OCI-LY3 (cell line): ENCODE results near the gene UBE2N.

Source experiments
- H2AFZ ChIP-seq: fragments of 200-600, 300-600 bp; shearing (Covaris generic); 2 replicates; pipeline ENCODE4 v1.6.0; 2014; ENCODE audit warnings: antibody characterized with exemption, low read depth, low read length
- H3K27ac ChIP-seq: fragments of 200-600, 300-600 bp; sonication (generic); 2 replicates; pipeline ENCODE4 v1.5.1; 2014; ENCODE audit warnings: mild to moderate bottlenecking, low read length, moderate library complexity, mixed read lengths
- H3K27me3 ChIP-seq: fragments of 200-600, 300-600 bp; sonication (generic); 2 replicates; pipeline ENCODE4 v1.6.1; 2014; ENCODE audit warnings: low read depth, low read length, mixed read lengths
- H3K36me3 ChIP-seq: fragments of 200-600, 300-600 bp; sonication (generic); replicated peaks from 2 replicates; pipeline ENCODE3; 2014; ENCODE audit warnings: low read depth, low read length, mixed read lengths
- H3K4me1 ChIP-seq: fragments of 300-600, 200-600 bp; sonication (generic); 2 replicates; pipeline ENCODE4 v1.6.1; 2014; ENCODE audit warnings: low read length, mixed read lengths
- H3K4me2 ChIP-seq: fragments of 200-600, 300-600 bp; sonication (generic); 2 replicates; pipeline ENCODE4 v1.6.1; 2014; ENCODE audit warnings: low read length, mixed read lengths
- H3K4me3 ChIP-seq: fragments of 300-600, 200-600 bp; sonication (generic); 2 replicates; pipeline ENCODE4 v1.5.1; 2014; ENCODE audit warnings: antibody characterized with exemption, mild to moderate bottlenecking, low read length, moderate library complexity
- H3K79me2 ChIP-seq: fragments of 300-600, 200-600 bp; shearing (Covaris generic); 2 replicates; pipeline ENCODE4 v1.6.1; 2014; ENCODE audit warnings: mild to moderate bottlenecking, low read length, mixed read lengths
- H3K9ac ChIP-seq: fragments of 300-600, 200-600 bp; shearing (Covaris generic); 2 replicates; pipeline ENCODE4 v1.6.0; 2014; ENCODE audit warnings: mild to moderate bottlenecking, low read length, moderate library complexity
- H3K9me3 ChIP-seq: fragments of 200-600, 300-600 bp; shearing (Covaris generic); 2 replicates; pipeline ENCODE4 v1.6.1; 2014; ENCODE audit warnings: low read length, mixed read lengths; ENCODE audit not compliant: insufficient read depth
- H4K20me1 ChIP-seq: fragments of 200-600, 300-600 bp; sonication (generic); 2 replicates; pipeline ENCODE4 v1.6.1; 2016; ENCODE audit warnings: low read length, mixed read lengths; ENCODE audit not compliant: insufficient read depth
- CTCF ChIP-seq: fragments of 200-600, 300-600 bp; sonication (generic); IDR thresholded peaks from 2 replicates; pipeline ENCODE4 v1.5.1; 2014; ENCODE audit warnings: antibody characterized with exemption, low read length, low read depth
- EZH2phosphoT487 ChIP-seq: fragments of 200-600 bp; shearing (Covaris generic); IDR thresholded peaks from 2 replicates; pipeline ENCODE4 v1.6.1; 2018; ENCODE audit warnings: antibody characterized with exemption, mixed run types, low read depth

UBE2N gene

GRCh38 chr12:93408813-93409212 is 32.9 kb downstream of the UBE2N start:
- peaks cover 29% of the 10 kb centered on the region for H4K20me1 ChIP-seq

GRCh38 chr12:93407963-93408283 is 33.8 kb downstream of the UBE2N start:
- H3K79me2 ChIP-seq, result peaks cover 22% of the 10 kb centered on the region
- TF ChIP-seq CTCF, result no peak
- TF ChIP-seq EZH2phosphoT487, result no peak
- H3K4me3 ChIP-seq, result no peak overlapping the region
- H3K9me3 ChIP-seq, result no peaks in the 10 kb centered on the region
- H3K9ac ChIP-seq, result no peak overlapping the region
- H2AFZ ChIP-seq, result no peak overlapping the region
- H3K4me1 ChIP-seq, result no peaks in the 10 kb centered on the region
- peaks cover 25% of the 10 kb centered on the region for H3K36me3 ChIP-seq
- H4K20me1 ChIP-seq, result 0 out of 2 replicates have a peak, but pooled peaks cover 20% of the 10 kb centered on the region
- no peak overlapping the region for H3K4me2 ChIP-seq
- H3K27ac ChIP-seq, result no peak overlapping the region
- H3K27me3 ChIP-seq, result no peaks in the 10 kb centered on the region

More at GRCh38 chr12:93408813-93409212, 32.9 kb downstream of the UBE2N start:
- H3K27me3 ChIP-seq, result no peaks in the 10 kb centered on the region
- no peak overlapping the region for H3K4me2 ChIP-seq
- no peak overlapping the region for H3K4me3 ChIP-seq
- H3K9me3 ChIP-seq, result no peaks in the 10 kb centered on the region
- no peak overlapping the region for H3K9ac ChIP-seq
- no peaks in the 10 kb centered on the region for H3K4me1 ChIP-seq
- no peak for TF ChIP-seq CTCF
- TF ChIP-seq EZH2phosphoT487, result no peak
- peaks cover 31% of the 10 kb centered on the region for H3K79me2 ChIP-seq
- no peak overlapping the region for H2AFZ ChIP-seq
- peaks cover 25% of the 10 kb centered on the region for H3K36me3 ChIP-seq
- H3K27ac ChIP-seq, result no peak overlapping the region

GRCh38 chr12:93407054-93407962 is 34.4 kb downstream of the UBE2N start:
- Histone ChIP-seq H3K9ac (no peak overlapping the region), H3K27me3 (no peaks in the 10 kb centered on the region), H3K4me2 (no peak overlapping the region), H4K20me1 (0 out of 2 replicates have a peak, but pooled peaks cover 18% of the 10 kb centered on the region), H3K27ac (no peak overlapping the region), H3K9me3 (no peaks in the 10 kb centered on the region), H3K4me3 (no peak overlapping the region), H3K36me3 (peaks cover 25% of the 10 kb centered on the region), H2AFZ (no peak overlapping the region), H3K79me2 (peaks cover 16% of the 10 kb centered on the region), H3K4me1 (no peaks in the 10 kb centered on the region)
- TF ChIP-seq EZH2phosphoT487 (no peak), CTCF (no peak)

- H3K4me3 ChIP-seq, result no peak overlapping the region
- H4K20me1 ChIP-seq, result 0 out of 2 replicates have a peak, but pooled peaks cover 4% of the 10 kb centered on the region
- H3K27me3 ChIP-seq, result no peaks in the 10 kb centered on the region
- H2AFZ ChIP-seq, result no peak overlapping the region
- no peaks in the 10 kb centered on the region for H3K79me2 ChIP-seq
- H3K9ac ChIP-seq, result no peak overlapping the region
- TF ChIP-seq EZH2phosphoT487, result no peak
- no peak for TF ChIP-seq CTCF
- no peak overlapping the region for H3K27ac ChIP-seq
- H3K36me3 ChIP-seq, result peaks cover 19% of the 10 kb centered on the region
- H3K9me3 ChIP-seq, result no peaks in the 10 kb centered on the region
- no peak overlapping the region for H3K4me2 ChIP-seq
- H3K4me1 ChIP-seq, result no peaks in the 10 kb centered on the region
Observed at GRCh38 chr12:93404961-93405849, 36.5 kb downstream of the UBE2N start.
